ENCODE data around the gene MCOLN1. TPM values are rescaled to one million over a fixed set of nuclear protein-coding genes. Genes with fewer than 3 reads are reported as not detected.

Gene MCOLN1
- total and polyA plus RNA-seq, 2 donors from 2014 or later, result 24.0 to 25.7 TPM

GRCh38 chr19:7556696-7557315 lies 34.4 kb downstream of the MCOLN1 start:
- DNase-seq (peak in 1 of 5 donors; percentile 51), FAIRE-seq (no peak)
- peaks cover 4 to 22% (median 21%) of the 10 kb centered on the region in 3 donors for H3K36me3 ChIP-seq (ENCODE audit: control insufficient read depth in 2 of 3, insufficient read depth in 3 of 3, low read length in 3 of 3)
- no peaks in the 10 kb centered on the region for H3K27me3 ChIP-seq (ENCODE audit: control insufficient read depth, insufficient read depth, low read length)
- no peaks in the 10 kb centered on the region for H3K4me1 ChIP-seq (ENCODE audit: control insufficient read depth in 2 of 3, insufficient read depth in 2 of 3, low read depth in 1 of 3, low read length in 3 of 3)
- no peak overlapping the region for H3K4me3 ChIP-seq (ENCODE audit: low read length in 3 of 3)
- no peak overlapping the region for H3K27ac ChIP-seq (ENCODE audit: low read depth in 2 of 2, low read length in 2 of 2)
- intact Hi-C loops (cut with DNase I), result no loop called here
- peaks cover 0 to 2% (median 0%) of the 10 kb centered on the region in 3 donors for H3K9me3 ChIP-seq (ENCODE audit: control insufficient read depth in 2 of 3, insufficient read depth in 1 of 3, low read length in 3 of 3)
- no peak overlapping the region for H3K9ac ChIP-seq (ENCODE audit: low read length in 3 of 3)
- TF ChIP-seq CTCF (IDR thresholded peaks at IDR 0.05; ENCODE audit: borderline replicate concordance, extremely low read depth, insufficient read depth), result no peak

- Histone ChIP-seq H3K36me3 (ENCODE audit: control insufficient read depth in 2 of 3, insufficient read depth in 3 of 3, low read length in 3 of 3) (peaks cover 4 to 22% (median 21%) of the 10 kb centered on the region in 3 donors), H3K4me3 (ENCODE audit: low read length in 3 of 3) (no peak overlapping the region), H3K9ac (ENCODE audit: low read length in 3 of 3) (no peak overlapping the region), H3K27me3 (ENCODE audit: control insufficient read depth, insufficient read depth, low read length) (no peaks in the 10 kb centered on the region), H3K27ac (ENCODE audit: low read depth in 2 of 2, low read length in 2 of 2) (no peak overlapping the region), H3K9me3 (ENCODE audit: control insufficient read depth in 2 of 3, insufficient read depth in 1 of 3, low read length in 3 of 3) (peaks cover 0 to 2% (median 0%) of the 10 kb centered on the region in 3 donors), H3K4me1 (ENCODE audit: control insufficient read depth in 2 of 3, insufficient read depth in 2 of 3, low read depth in 1 of 3, low read length in 3 of 3) (no peaks in the 10 kb centered on the region)
- no peak for FAIRE-seq
- intact Hi-C loops (cut with DNase I), result no loop called here
- no peak for TF ChIP-seq CTCF (IDR thresholded peaks at IDR 0.05; ENCODE audit: borderline replicate concordance, extremely low read depth, insufficient read depth)
- no peak for DNase-seq
Measured at GRCh38 chr19:7558667-7559066, 36.2 kb downstream of the MCOLN1 start.

DNA sequence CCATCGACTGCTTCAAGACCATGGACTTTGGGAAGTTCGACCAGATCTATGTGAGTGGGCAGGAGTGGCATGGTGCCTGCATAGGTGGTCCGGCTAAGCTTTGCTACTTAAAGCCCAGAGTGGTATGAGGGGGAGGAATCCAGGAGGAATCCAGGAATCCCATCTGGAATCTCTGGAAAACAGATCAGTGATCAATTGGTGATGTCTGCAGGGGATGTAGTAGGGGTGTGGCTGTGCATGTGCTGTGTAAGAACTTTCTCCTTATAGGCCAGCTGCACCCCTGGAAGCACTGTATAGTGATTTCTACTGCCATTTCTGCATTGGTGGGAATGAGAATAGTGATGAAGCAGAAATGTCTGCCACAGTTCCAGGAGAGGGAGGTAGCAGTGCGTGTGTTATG lies 36.7 kb downstream of the MCOLN1 start:
- peaks cover 4 to 22% (median 21%) of the 10 kb centered on the region in 3 donors for H3K36me3 ChIP-seq (ENCODE audit: control insufficient read depth in 2 of 3, insufficient read depth in 3 of 3, low read length in 3 of 3)
- H3K9ac ChIP-seq (ENCODE audit: low read length in 3 of 3), result no peak overlapping the region
- no peaks in the 10 kb centered on the region for H3K4me1 ChIP-seq (ENCODE audit: control insufficient read depth in 2 of 3, insufficient read depth in 2 of 3, low read depth in 1 of 3, low read length in 3 of 3)
- peaks cover 0 to 2% (median 0%) of the 10 kb centered on the region in 3 donors for H3K9me3 ChIP-seq (ENCODE audit: control insufficient read depth in 2 of 3, insufficient read depth in 1 of 3, low read length in 3 of 3)
- no peaks in the 10 kb centered on the region for H3K27me3 ChIP-seq (ENCODE audit: control insufficient read depth, insufficient read depth, low read length)
- FAIRE-seq (no peak), DNase-seq (no peak)
- intact Hi-C loops (cut with DNase I), result no loop called here
- no peak for TF ChIP-seq CTCF (IDR thresholded peaks at IDR 0.05; ENCODE audit: borderline replicate concordance, extremely low read depth, insufficient read depth)
- H3K4me3 ChIP-seq (ENCODE audit: low read length in 3 of 3), result no peak overlapping the region
- no peak overlapping the region for H3K27ac ChIP-seq (ENCODE audit: low read depth in 2 of 2, low read length in 2 of 2)
